ENCODE results near the gene P3H2.

The P3H2 gene

DNA sequence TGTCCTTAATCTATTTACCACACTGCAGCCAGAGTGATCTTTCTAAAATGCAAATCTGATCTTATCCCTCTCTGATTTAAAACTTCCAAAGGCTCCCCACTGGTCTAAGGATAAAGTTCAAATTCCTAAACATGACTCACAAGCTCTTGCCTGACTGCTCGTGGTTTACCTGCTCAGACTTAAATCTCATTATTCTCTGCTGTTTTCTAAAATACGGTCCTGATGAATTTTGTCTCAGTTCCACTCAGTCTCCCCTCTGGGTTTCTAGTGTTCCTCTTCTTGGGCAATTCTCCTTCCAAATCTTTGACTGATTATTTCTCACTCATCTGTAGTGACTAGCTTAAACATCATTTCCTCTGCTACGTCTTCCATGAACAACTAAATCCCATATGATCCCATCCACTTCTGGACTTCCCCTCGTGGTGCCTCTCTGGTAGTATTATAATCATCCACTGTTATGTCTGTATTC lies 108.3 kb downstream of the P3H2 start:
- Histone ChIP-seq H3K9me3 (ENCODE audit: control insufficient read depth, insufficient read depth, low read depth, low read length) (no peaks in the 10 kb centered on the region), H3K4me3 (ENCODE audit: low read depth, low read length) (peak overlapping the region; percentile 14), H3K36me3 (ENCODE audit: control insufficient read depth in 2 of 2, insufficient read depth in 1 of 2, low read length in 2 of 2) (no peaks in the 10 kb centered on the region), H3K4me1 (ENCODE audit: control insufficient read depth, insufficient read depth, low read length) (peaks cover 4% of the 10 kb centered on the region; the same call in 1 of the 2 replicates), H3K27ac (ENCODE audit: extremely low read depth, low read depth, low read length) (no peak overlapping the region)
- POLR2A ChIA-PET = interaction anchor here (1.6 kb wide), 1 partner anchor 109 kb away, joined by 6 read pairs; the partner anchor contains the start of gene P3H2
- CTCF ChIA-PET = interaction anchor here (0.5 to 2.3 kb wide), 9 partner anchors 18 to 582 kb away, joined by 3 to 10 read pairs (median 4); no protein-coding TSS in a partner anchor
- TF ChIP-seq EGR2 (tag by site-specific recombination; IDR thresholded peaks at IDR 0.05; ENCODE audit: low read depth) (no peak), ZNF114 (tag by site-specific recombination; IDR thresholded peaks at IDR 0.05) (no peak), SALL2 (tag by site-specific recombination; IDR thresholded peaks at IDR 0.05; ENCODE audit: borderline replicate concordance) (no peak), PRDM1 (tag by site-specific recombination; IDR thresholded peaks at IDR 0.05) (no peak), ZSCAN23 (tag by site-specific recombination; IDR thresholded peaks at IDR 0.05) (no peak), ZNF354C (tag by site-specific recombination; IDR thresholded peaks at IDR 0.05; ENCODE audit: borderline replicate concordance, low read depth) (no peak), SCRT2 (tag by site-specific recombination; IDR thresholded peaks at IDR 0.05) (no peak), RBAK (tag by site-specific recombination; IDR thresholded peaks at IDR 0.05) (no peak), REPIN1 (tag by site-specific recombination; IDR thresholded peaks at IDR 0.05; ENCODE audit: low read depth) (no peak), ZNF776 (tag by site-specific recombination; IDR thresholded peaks at IDR 0.05; ENCODE audit: borderline replicate concordance) (no peak), OSR2 (tag by site-specific recombination; IDR thresholded peaks at IDR 0.05) (no peak), ZFHX2 (tag by site-specific recombination; conservative IDR thresholded peaks at IDR 0.05) (no peak), ZBTB21 (tag by site-specific recombination; IDR thresholded peaks at IDR 0.05) (no peak), ZNF184 (tag by site-specific recombination; IDR thresholded peaks at IDR 0.05) (no peak), MYNN (tag by site-specific recombination; IDR thresholded peaks at IDR 0.05; ENCODE audit: borderline replicate concordance) (no peak), ZEB2 (tag by site-specific recombination; IDR thresholded peaks at IDR 0.05) (no peak), ZBTB17 (tag by site-specific recombination; IDR thresholded peaks at IDR 0.05) (0 out of 2 replicates have a peak, but pooled peaks have one; percentile 26), MZF1 (tag by site-specific recombination; IDR thresholded peaks at IDR 0.05; ENCODE audit: borderline replicate concordance) (no peak), ZFP41 (tag by site-specific recombination; IDR thresholded peaks at IDR 0.05; ENCODE audit: borderline replicate concordance) (no peak), ZNF391 (tag by site-specific recombination; IDR thresholded peaks at IDR 0.05; ENCODE audit: borderline replicate concordance, low read depth) (no peak), ZNF629 (tag by site-specific recombination; IDR thresholded peaks at IDR 0.05) (no peak), ZNF133 (tag by site-specific recombination; IDR thresholded peaks at IDR 0.05) (no peak), ZNF362 (tag by site-specific recombination; IDR thresholded peaks at IDR 0.05) (no peak), ZNF169 (tag by site-specific recombination; IDR thresholded peaks at IDR 0.05) (no peak), ZNF214 (tag by site-specific recombination; IDR thresholded peaks at IDR 0.05; ENCODE audit: borderline replicate concordance) (no peak), ZNF132 (tag by site-specific recombination; IDR thresholded peaks at IDR 0.05; ENCODE audit: borderline replicate concordance) (no peak)
- TF ChIP-seq, protein P1, sequence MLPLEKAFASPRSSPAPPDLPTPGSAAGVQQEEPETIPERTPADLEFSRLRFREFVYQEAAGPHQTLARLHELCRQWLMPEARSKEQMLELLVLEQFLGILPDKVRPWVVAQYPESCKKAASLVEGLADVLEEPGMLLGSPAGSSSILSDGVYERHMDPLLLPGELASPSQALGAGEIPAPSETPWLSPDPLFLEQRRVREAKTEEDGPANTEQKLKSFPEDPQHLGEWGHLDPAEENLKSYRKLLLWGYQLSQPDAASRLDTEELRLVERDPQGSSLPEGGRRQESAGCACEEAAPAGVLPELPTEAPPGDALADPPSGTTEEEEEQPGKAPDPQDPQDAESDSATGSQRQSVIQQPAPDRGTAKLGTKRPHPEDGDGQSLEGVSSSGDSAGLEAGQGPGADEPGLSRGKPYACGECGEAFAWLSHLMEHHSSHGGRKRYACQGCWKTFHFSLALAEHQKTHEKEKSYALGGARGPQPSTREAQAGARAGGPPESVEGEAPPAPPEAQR (tag by site-specific recombination; IDR thresholded peaks at IDR 0.05) = no peak
- TF ChIP-seq, protein P2, sequence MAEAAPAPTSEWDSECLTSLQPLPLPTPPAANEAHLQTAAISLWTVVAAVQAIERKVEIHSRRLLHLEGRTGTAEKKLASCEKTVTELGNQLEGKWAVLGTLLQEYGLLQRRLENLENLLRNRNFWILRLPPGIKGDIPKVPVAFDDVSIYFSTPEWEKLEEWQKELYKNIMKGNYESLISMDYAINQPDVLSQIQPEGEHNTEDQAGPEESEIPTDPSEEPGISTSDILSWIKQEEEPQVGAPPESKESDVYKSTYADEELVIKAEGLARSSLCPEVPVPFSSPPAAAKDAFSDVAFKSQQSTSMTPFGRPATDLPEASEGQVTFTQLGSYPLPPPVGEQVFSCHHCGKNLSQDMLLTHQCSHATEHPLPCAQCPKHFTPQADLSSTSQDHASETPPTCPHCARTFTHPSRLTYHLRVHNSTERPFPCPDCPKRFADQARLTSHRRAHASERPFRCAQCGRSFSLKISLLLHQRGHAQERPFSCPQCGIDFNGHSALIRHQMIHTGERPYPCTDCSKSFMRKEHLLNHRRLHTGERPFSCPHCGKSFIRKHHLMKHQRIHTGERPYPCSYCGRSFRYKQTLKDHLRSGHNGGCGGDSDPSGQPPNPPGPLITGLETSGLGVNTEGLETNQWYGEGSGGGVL (tag by site-specific recombination; IDR thresholded peaks at IDR 0.05) = no peak
- TF ChIP-seq, protein P3, sequence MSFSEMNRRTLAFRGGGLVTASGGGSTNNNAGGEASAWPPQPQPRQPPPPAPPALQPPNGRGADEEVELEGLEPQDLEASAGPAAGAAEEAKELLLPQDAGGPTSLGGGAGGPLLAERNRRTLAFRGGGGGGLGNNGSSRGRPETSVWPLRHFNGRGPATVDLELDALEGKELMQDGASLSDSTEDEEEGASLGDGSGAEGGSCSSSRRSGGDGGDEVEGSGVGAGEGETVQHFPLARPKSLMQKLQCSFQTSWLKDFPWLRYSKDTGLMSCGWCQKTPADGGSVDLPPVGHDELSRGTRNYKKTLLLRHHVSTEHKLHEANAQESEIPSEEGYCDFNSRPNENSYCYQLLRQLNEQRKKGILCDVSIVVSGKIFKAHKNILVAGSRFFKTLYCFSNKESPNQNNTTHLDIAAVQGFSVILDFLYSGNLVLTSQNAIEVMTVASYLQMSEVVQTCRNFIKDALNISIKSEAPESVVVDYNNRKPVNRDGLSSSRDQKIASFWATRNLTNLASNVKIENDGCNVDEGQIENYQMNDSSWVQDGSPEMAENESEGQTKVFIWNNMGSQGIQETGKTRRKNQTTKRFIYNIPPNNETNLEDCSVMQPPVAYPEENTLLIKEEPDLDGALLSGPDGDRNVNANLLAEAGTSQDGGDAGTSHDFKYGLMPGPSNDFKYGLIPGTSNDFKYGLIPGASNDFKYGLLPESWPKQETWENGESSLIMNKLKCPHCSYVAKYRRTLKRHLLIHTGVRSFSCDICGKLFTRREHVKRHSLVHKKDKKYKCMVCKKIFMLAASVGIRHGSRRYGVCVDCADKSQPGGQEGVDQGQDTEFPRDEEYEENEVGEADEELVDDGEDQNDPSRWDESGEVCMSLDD (tag by site-specific recombination; IDR thresholded peaks at IDR 0.05) = no peak
- TF ChIP-seq, protein P4, sequence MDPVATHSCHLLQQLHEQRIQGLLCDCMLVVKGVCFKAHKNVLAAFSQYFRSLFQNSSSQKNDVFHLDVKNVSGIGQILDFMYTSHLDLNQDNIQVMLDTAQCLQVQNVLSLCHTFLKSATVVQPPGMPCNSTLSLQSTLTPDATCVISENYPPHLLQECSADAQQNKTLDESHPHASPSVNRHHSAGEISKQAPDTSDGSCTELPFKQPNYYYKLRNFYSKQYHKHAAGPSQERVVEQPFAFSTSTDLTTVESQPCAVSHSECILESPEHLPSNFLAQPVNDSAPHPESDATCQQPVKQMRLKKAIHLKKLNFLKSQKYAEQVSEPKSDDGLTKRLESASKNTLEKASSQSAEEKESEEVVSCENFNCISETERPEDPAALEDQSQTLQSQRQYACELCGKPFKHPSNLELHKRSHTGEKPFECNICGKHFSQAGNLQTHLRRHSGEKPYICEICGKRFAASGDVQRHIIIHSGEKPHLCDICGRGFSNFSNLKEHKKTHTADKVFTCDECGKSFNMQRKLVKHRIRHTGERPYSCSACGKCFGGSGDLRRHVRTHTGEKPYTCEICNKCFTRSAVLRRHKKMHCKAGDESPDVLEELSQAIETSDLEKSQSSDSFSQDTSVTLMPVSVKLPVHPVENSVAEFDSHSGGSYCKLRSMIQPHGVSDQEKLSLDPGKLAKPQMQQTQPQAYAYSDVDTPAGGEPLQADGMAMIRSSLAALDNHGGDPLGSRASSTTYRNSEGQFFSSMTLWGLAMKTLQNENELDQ (tag by site-specific recombination; IDR thresholded peaks at IDR 0.05; ENCODE audit: low read depth) = no peak
